Measurements from ENCODE around the gene PSENEN. TPM values are rescaled to one million over a fixed set of nuclear protein-coding genes. Genes with fewer than 3 reads are reported as not detected.

PSENEN gene
- polyA plus RNA-seq, 4 donors = 59.7 to 95.9 (median 70.1) TPM

DNA sequence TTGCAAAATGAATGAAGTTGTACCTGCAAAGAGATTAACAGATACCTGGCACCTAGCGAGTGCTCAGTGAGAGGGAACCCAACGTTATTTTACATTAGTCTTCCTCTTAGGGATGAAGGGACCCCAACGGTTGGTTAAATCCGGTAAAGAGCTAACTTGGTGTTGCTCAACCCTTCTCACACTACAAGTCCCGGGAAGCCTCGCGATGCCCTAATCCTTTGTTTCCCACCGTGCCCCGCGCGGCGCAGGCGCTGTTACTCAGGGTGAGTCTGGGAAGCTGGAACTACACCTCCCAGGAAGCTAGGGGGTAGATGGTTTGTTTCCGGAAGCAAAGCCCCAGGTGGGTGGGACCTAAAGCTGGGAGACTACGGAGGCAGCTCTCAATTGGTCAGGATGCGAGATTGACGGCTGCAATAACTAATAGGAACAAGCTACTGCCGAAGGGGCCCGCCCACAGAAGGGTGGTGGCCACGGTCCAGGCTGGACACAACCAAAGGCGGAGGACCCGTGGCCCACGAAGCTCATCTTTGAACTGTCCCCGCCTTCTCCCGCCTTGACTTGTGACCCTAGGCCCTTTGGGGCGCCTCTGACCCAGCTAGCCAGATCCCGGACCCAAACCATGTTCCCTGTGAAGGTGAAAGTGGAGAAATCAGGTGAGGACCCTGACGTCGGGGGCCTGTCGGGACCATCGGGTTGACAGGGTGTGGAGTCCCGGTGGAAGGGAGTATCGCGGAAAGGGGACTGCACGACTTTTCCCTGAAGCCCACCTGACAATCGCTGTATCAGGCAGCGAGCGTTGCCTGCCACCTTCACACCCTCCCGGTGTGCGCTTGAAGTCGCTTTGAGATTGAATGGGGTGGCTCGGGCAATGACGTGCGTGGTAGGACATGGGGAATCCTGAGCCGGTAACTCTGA lies 2.9 kb downstream of the PSENEN start, which contains the start of gene LIN37:
Gene LIN37 (plus strand): TSS at position 471 of the 915 bp plus-strand sequence. CDS start 149 bp downstream, at position 620.
- WGBS, 3 donors = 0 to 1% (median 1%) methylated on average over 45 of the region's 45 CpGs
- Histone ChIP-seq H3K4me1 (ENCODE audit: control insufficient read depth in 3 of 3, insufficient read depth in 2 of 3, low read depth in 1 of 3, low read length in 2 of 3) (peaks cover 3 to 23% (median 4%) of the 10 kb centered on the region in 3 donors), H3K36me3 (ENCODE audit: control insufficient read depth in 3 of 3, insufficient read depth in 2 of 3, low read depth in 1 of 3, low read length in 3 of 3) (peaks cover 0 to 40% (median 3%) of the 10 kb centered on the region in 3 donors), H3K27me3 (ENCODE audit: control insufficient read depth in 3 of 3, insufficient read depth in 3 of 3, low read length in 3 of 3) (no peaks in the 10 kb centered on the region), H3K9me3 (ENCODE audit: control insufficient read depth in 2 of 2, insufficient read depth in 1 of 2, low read depth in 1 of 2, low read length in 1 of 2) (peaks cover 0 to 4% of the 10 kb centered on the region in 2 donors), H3K27ac (ENCODE audit: low read depth in 1 of 3, low read length in 2 of 3) (peak within 1 kb of the TSS in 2 of 3 donors; percentile 44 to 72), H3K4me3 (ENCODE audit: low read depth in 1 of 3, low read length in 3 of 3) (peak within 1 kb of the TSS; percentile 71 to 86 (median 78))
- peak; percentile 100 for DNase-seq
- peak; percentile 76 for FAIRE-seq

DNA sequence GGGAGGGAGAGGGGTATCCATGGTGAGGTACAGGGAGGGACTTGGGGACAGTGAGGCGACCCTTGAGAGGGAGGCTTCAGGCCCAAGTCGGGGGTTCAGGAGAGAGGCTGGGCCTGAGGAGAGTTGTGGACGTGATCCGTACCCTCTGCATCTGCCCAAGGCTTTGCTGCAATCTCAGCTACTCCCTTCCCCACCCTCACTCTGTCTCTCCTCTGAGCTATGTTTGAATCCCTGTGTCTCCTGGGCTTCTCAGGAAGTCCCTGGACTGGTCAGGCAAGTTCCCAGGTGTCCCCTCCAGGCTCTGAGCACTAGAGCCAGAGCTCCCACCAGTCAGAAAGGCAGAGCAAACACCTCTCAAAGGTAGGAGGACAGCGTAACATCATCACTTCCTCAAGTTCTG lies 4.7 kb downstream of the PSENEN start:
- WGBS, 3 donors = 91 to 98% (median 97%) methylated on average over 2 to 5 of the region's 5 CpGs
- Histone ChIP-seq H3K9me3 (ENCODE audit: control insufficient read depth in 2 of 2, insufficient read depth in 1 of 2, low read depth in 1 of 2, low read length in 1 of 2) (no peaks in the 10 kb centered on the region), H3K4me1 (ENCODE audit: control insufficient read depth in 3 of 3, insufficient read depth in 2 of 3, low read depth in 1 of 3, low read length in 2 of 3) (peaks cover 3 to 20% (median 4%) of the 10 kb centered on the region in 3 donors), H3K36me3 (ENCODE audit: control insufficient read depth in 3 of 3, insufficient read depth in 2 of 3, low read depth in 1 of 3, low read length in 3 of 3) (peaks cover 0 to 45% (median 10%) of the 10 kb centered on the region in 3 donors), H3K27ac (ENCODE audit: low read depth in 1 of 3, low read length in 2 of 3) (no peak overlapping the region), H3K27me3 (ENCODE audit: control insufficient read depth in 3 of 3, insufficient read depth in 3 of 3, low read length in 3 of 3) (peaks cover 0 to 5% (median 0%) of the 10 kb centered on the region in 3 donors), H3K4me3 (ENCODE audit: low read depth in 1 of 3, low read length in 3 of 3) (no peak overlapping the region)
- no peak for DNase-seq
- FAIRE-seq = no peak

DNA sequence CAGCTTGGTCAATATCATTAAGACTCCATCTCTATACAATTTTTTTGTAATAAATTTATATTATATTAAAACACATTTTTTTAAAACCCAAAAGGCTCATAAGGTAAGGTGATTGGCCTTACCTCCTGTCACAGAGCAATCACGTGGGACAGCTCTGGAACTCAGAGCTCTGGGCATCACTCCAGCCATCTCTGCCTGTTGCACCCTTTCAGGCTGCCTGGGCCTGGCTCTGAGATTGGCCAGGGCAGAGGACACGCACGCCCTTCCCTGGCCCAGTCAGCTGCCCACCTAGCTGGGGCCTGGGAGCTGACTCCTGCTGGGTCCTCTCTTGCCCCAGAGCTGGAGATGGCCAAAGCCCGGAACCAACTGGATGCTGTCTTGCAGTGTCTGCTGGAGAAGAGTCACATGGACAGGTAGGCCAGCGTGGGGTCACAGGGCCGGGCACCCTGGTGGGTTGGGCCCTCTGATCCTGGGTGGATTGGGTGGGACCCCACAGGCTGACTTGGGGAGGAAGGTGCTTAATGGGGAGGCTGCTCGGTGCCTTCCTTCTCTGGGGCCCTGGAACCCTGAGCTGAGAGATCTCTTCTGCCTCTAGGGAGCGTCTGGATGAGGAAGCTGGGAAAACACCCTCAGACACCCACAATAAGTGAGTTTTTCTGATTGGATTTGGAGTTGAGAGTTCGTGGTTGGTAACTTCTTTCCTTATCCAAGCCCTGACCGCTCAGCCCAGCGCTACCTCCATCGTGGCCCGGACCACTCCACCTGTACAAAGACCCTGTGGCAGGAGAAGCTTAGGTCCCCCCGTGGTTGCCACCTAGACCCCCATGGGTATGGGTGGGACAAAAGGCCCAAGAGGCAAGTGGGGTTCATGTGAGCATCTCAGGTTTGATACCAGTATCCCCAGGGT lies 6.6 kb downstream of the PSENEN start:
- Histone ChIP-seq H3K4me1 (ENCODE audit: control insufficient read depth in 3 of 3, insufficient read depth in 2 of 3, low read depth in 1 of 3, low read length in 2 of 3) (peaks cover 0 to 26% (median 10%) of the 10 kb centered on the region in 3 donors), H3K4me3 (ENCODE audit: low read depth in 1 of 3, low read length in 3 of 3) (no peak overlapping the region), H3K9me3 (ENCODE audit: control insufficient read depth in 2 of 2, insufficient read depth in 1 of 2, low read depth in 1 of 2, low read length in 1 of 2) (no peaks in the 10 kb centered on the region), H3K27ac (ENCODE audit: low read depth in 1 of 3, low read length in 2 of 3) (no peak overlapping the region), H3K36me3 (ENCODE audit: control insufficient read depth in 3 of 3, insufficient read depth in 2 of 3, low read depth in 1 of 3, low read length in 3 of 3) (peaks cover 0 to 40% (median 10%) of the 10 kb centered on the region in 3 donors), H3K27me3 (ENCODE audit: control insufficient read depth in 3 of 3, insufficient read depth in 3 of 3, low read length in 3 of 3) (peaks cover 0 to 23% (median 0%) of the 10 kb centered on the region in 3 donors)
- 89 to 91% (median 90%) methylated on average over 14 of the region's 14 CpGs for WGBS, 3 donors
- DNase-seq (no peak), FAIRE-seq (no peak)

DNA sequence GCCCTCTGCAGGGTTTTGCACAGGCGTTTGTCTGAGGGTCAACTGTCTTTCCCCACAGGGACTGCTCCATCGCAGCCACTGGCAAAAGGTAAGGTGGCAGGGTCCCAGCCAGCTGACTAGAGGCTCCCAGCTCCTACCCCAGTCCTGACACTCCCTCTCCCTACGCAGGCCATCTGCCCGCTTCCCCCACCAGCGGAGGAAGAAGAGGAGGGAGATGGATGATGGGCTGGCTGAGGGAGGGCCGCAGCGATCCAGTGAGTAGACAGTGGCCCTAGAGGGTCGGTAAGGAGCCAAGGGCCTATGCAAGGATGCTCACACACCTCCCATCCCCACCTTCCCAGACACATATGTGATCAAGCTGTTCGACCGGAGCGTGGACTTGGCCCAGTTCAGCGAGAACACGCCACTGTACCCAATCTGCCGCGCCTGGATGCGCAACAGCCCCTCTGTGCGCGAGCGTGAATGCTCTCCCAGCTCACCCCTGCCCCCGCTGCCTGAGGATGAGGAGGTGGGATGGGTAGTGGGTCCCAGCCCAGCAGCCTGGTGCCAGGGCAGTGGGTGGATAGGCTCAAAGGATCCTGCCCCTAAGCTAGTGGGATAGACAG lies 7.4 kb downstream of the PSENEN start:
- Histone ChIP-seq H3K9me3 (ENCODE audit: control insufficient read depth in 2 of 2, insufficient read depth in 1 of 2, low read depth in 1 of 2, low read length in 1 of 2) (no peaks in the 10 kb centered on the region), H3K27ac (ENCODE audit: low read depth in 1 of 3, low read length in 2 of 3) (no peak overlapping the region), H3K27me3 (ENCODE audit: control insufficient read depth in 3 of 3, insufficient read depth in 3 of 3, low read length in 3 of 3) (peaks cover 0 to 24% (median 0%) of the 10 kb centered on the region in 3 donors), H3K4me1 (ENCODE audit: control insufficient read depth in 3 of 3, insufficient read depth in 2 of 3, low read depth in 1 of 3, low read length in 2 of 3) (peaks cover 0 to 30% (median 11%) of the 10 kb centered on the region in 3 donors), H3K36me3 (ENCODE audit: control insufficient read depth in 3 of 3, insufficient read depth in 2 of 3, low read depth in 1 of 3, low read length in 3 of 3) (peaks cover 0 to 40% (median 10%) of the 10 kb centered on the region in 3 donors), H3K4me3 (ENCODE audit: low read depth in 1 of 3, low read length in 3 of 3) (no peak overlapping the region)
- DNase-seq (no peak), FAIRE-seq (no peak)
- 95 to 96% (median 96%) methylated on average over 20 of the region's 20 CpGs for WGBS, 3 donors

DNA sequence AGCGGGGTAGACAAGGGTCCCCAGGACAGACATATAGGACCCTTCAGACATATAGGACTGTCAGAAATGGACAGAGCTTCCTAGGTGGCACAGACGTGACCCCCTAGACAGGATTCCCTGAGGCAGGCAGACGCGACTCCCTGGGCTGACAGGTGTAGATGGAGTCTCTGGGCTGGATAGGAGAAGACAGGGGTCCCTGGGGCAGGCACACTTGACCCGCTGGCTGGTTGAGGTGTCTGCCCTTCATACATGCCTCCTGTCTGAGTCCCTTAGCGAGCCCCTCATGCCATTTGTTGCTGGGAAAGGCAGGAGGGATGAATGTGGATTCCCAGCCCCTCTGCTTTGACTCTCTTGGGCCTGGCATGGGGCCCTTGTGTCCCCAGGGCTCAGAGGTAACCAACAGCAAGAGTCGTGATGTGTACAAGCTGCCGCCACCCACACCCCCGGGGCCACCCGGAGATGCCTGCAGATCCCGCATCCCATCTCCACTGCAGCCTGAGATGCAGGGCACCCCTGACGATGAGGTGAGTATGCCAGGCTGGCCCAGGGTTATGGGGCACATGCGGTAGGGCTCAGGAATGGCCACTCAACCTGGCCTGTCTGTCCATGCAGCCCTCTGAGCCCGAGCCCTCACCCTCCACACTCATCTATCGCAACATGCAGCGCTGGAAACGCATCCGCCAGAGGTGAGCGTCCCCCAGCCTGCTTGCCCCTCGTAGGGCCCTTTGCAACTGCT lies 8.4 kb downstream of the PSENEN start:
- Histone ChIP-seq H3K9me3 (ENCODE audit: control insufficient read depth in 2 of 2, insufficient read depth in 1 of 2, low read depth in 1 of 2, low read length in 1 of 2) (no peaks in the 10 kb centered on the region), H3K4me3 (ENCODE audit: low read depth in 1 of 3, low read length in 3 of 3) (no peak overlapping the region), H3K36me3 (ENCODE audit: control insufficient read depth in 3 of 3, insufficient read depth in 2 of 3, low read depth in 1 of 3, low read length in 3 of 3) (peaks cover 0 to 40% (median 10%) of the 10 kb centered on the region in 3 donors), H3K27ac (ENCODE audit: low read depth in 1 of 3, low read length in 2 of 3) (peak overlapping the region in 1 of 3 donors; percentile 90), H3K4me1 (ENCODE audit: control insufficient read depth in 3 of 3, insufficient read depth in 2 of 3, low read depth in 1 of 3, low read length in 2 of 3) (peaks cover 0 to 30% (median 13%) of the 10 kb centered on the region in 3 donors), H3K27me3 (ENCODE audit: control insufficient read depth in 3 of 3, insufficient read depth in 3 of 3, low read length in 3 of 3) (peaks cover 0 to 24% (median 0%) of the 10 kb centered on the region in 3 donors)
- DNase-seq (no peak), FAIRE-seq (no peak)
- 91 to 95% (median 94%) methylated on average over 20 of the region's 20 CpGs for WGBS, 3 donors

DNA sequence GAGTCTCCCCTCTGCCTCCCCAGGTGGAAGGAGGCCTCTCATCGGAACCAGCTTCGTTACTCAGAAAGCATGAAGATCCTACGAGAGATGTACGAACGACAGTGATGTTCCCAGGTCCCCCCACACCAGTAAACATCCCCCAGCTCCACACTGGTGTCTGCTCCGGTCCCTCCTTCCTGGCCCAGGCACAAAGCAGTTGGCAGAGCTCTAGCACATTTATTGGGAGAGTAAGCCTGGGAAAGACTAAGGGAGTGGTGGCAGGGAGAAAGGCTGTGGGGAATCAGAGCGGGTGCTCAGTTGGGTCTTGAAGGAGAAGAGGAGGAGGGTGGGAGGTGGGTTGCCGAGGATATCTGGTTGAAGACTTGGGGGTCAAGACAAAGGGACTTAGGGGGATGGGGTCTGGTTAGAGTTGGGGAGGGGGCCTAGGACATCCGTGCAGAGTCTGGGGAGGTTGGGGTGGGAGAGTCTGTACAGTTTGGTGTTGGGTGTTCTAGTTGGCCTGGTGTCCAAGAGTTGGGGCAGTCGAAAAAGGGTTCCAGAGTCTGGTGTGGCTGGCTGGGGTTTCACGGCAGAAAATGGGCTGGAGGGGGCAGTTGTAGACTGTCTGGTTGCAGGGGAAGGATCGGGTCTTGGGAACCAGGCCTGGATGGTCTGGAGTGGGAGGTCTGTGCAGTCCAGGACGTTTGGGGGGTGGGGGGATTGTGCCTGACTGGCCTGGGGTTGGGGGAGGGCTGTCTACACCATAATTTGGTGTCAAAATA lies 9.1 kb downstream of the PSENEN start:
- 83 to 88% (median 87%) methylated on average over 13 of the region's 13 CpGs for WGBS, 3 donors
- no peak overlapping the region for H3K4me3 ChIP-seq (ENCODE audit: low read depth in 1 of 3, low read length in 3 of 3)
- H3K27ac ChIP-seq (ENCODE audit: low read depth in 1 of 3, low read length in 2 of 3) = peak overlapping the region in 1 of 3 donors; percentile 90

DNA sequence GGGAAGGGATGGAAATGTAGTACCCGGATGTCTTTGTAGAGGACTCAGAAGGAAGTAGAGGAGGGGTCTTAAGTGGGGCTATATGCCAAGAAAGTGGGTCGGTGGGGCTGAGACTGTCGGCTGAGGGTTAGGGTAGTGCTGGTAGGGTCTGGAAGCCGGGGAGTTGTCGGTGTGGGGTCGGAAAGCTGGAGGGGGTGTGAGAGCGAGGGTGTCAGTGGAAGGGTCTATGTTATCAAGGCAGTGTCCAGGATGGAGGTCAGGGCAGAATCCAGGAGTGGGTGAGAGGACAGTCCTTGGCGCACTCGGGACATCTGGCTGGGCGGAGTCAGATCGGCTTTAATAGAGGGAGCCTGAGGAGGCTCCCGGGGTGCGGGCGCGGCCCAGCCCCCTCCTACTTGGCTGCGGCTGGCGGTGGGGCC lies 9.7 kb downstream of the PSENEN start:
- FAIRE-seq = no peak
- Histone ChIP-seq H3K36me3 (ENCODE audit: control insufficient read depth in 3 of 3, insufficient read depth in 2 of 3, low read depth in 1 of 3, low read length in 3 of 3) (peaks cover 0 to 46% (median 10%) of the 10 kb centered on the region in 3 donors), H3K4me3 (ENCODE audit: low read depth in 1 of 3, low read length in 3 of 3) (peak overlapping the region in 2 of 3 donors; percentile 10 to 27), H3K27me3 (ENCODE audit: control insufficient read depth in 3 of 3, insufficient read depth in 3 of 3, low read length in 3 of 3) (peaks cover 0 to 24% (median 0%) of the 10 kb centered on the region in 3 donors), H3K4me1 (ENCODE audit: control insufficient read depth in 3 of 3, insufficient read depth in 2 of 3, low read depth in 1 of 3, low read length in 2 of 3) (peaks cover 0 to 30% (median 15%) of the 10 kb centered on the region in 3 donors), H3K27ac (ENCODE audit: low read depth in 1 of 3, low read length in 2 of 3) (peak overlapping the region in 2 of 3 donors; percentile 17 to 90), H3K9me3 (ENCODE audit: control insufficient read depth in 2 of 2, insufficient read depth in 1 of 2, low read depth in 1 of 2, low read length in 1 of 2) (no peaks in the 10 kb centered on the region)
- no peak for DNase-seq
- 33 to 41% (median 41%) methylated on average over 14 to 17 of the region's 17 CpGs for WGBS, 3 donors

More for the DNA sequence above, 9.1 kb downstream of the PSENEN start:
- peaks cover 0 to 30% (median 15%) of the 10 kb centered on the region in 3 donors for H3K4me1 ChIP-seq (ENCODE audit: control insufficient read depth in 3 of 3, insufficient read depth in 2 of 3, low read depth in 1 of 3, low read length in 2 of 3)
- no peak for FAIRE-seq
- H3K27me3 ChIP-seq (ENCODE audit: control insufficient read depth in 3 of 3, insufficient read depth in 3 of 3, low read length in 3 of 3) = peaks cover 0 to 24% (median 0%) of the 10 kb centered on the region in 3 donors
- DNase-seq = no peak
- peaks cover 0 to 41% (median 10%) of the 10 kb centered on the region in 3 donors for H3K36me3 ChIP-seq (ENCODE audit: control insufficient read depth in 3 of 3, insufficient read depth in 2 of 3, low read depth in 1 of 3, low read length in 3 of 3)
- no peaks in the 10 kb centered on the region for H3K9me3 ChIP-seq (ENCODE audit: control insufficient read depth in 2 of 2, insufficient read depth in 1 of 2, low read depth in 1 of 2, low read length in 1 of 2)
